ENCODE data around the gene CLIC1.

- no peak for TF ChIP-seq CTCF (conservative IDR thresholded peaks at IDR 0.05; ENCODE audit: low read length)
- no peak for TF ChIP-seq EZH2phosphoT487 (IDR thresholded peaks at IDR 0.05; ENCODE audit: borderline replicate concordance)
Observed at GRCh38 chr6:31727034-31727716, 9.2 kb downstream of the CLIC1 start.

Data from Loucy (cell line).